VCaP (cell line): ENCODE results near the gene TUBA4A.

Source experiments
- H3K27ac ChIP-seq: fragments of 450-650 bp; 2 replicates; pipeline ENCODE4 v1.5.1; 2017
- TF ChIP-seq, protein P1 (sequence below): fragments of 450-650 bp; conservative IDR thresholded peaks from 2 replicates; pipeline ENCODE4 v1.5.1; 2017; ENCODE audit warnings: mild to moderate bottlenecking, moderate library complexity

TUBA4A gene

DNA sequence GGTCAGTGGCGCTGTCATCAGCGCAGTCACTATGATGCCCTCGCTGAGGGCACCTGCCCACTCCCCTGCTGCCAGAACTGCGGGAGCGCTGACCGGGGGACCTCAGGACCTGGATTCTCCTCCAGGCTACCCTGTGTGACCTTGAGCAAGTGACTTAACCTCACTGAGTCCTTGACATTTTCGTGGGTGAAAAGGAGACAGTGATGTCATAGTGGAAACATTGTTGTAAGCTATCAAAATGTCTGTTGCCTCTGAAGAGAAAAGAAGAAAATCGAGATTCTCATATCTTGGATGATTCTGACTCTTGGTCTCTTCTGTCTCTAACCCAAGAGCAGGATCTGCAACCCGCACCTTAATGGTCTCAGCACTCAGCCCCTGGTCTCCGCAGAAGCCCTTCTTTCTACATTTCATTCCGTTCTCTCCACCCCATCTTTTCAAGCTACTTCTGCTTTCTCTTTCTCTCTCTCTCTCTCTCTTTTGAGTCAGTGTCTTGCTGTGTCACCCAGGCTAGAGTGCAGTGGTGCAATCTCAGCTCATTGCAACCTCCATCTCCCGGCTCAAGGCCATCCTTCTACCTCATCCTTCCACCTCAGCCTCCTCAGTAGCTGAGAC lies 978 bp upstream of the TUBA4A start:
- peak overlapping the region; percentile 99 for H3K27ac ChIP-seq
- TF ChIP-seq, protein P1, sequence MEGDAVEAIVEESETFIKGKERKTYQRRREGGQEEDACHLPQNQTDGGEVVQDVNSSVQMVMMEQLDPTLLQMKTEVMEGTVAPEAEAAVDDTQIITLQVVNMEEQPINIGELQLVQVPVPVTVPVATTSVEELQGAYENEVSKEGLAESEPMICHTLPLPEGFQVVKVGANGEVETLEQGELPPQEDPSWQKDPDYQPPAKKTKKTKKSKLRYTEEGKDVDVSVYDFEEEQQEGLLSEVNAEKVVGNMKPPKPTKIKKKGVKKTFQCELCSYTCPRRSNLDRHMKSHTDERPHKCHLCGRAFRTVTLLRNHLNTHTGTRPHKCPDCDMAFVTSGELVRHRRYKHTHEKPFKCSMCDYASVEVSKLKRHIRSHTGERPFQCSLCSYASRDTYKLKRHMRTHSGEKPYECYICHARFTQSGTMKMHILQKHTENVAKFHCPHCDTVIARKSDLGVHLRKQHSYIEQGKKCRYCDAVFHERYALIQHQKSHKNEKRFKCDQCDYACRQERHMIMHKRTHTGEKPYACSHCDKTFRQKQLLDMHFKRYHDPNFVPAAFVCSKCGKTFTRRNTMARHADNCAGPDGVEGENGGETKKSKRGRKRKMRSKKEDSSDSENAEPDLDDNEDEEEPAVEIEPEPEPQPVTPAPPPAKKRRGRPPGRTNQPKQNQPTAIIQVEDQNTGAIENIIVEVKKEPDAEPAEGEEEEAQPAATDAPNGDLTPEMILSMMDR, result no peak

DNA sequence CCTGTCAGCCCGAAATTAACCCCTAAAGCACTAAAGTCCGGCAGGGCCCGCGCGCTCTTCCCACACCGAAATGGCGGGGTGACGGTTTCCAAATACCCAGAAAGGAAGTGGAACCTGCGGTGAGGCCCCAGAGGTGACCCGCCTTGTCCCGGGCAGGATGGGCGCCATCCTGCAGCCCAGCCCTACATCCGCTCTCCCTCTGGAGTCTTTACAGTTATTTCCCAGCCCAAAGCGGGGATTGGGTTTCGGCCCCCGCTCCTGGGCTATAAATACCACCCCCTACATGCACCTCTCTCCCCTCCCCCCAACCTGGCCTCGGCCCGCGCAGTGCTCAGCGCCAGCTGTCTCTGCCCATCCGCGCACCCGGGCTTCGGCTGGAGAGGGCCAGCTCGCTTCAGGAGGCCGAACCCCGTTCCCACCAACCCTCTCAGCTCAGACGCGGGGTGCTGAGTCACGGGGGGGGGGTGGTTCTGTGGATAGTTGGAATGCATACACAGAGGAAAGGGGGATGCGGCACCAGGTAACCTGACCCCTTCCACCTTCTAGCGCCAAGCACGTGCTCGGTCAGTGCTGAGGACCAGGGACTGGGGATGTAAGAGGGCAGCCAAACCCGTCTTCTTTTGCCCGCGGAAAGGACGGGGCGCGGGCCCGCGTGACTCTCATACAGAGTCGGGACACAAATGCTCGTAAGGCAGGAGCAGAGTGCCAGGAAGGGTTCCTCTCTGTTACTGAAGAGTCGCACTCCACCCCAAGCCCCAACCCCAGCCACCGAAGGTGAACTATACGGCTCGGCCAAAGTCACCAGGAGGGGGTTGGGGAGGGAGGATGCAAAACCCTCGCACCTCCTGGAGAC lies 592 bp downstream of the TUBA4A start, which contains the start of gene TUBA4B:
Gene TUBA4B, plus strand, starts transcription at position 344 of the 853 bp plus-strand sequence. Its CDS starts 165 bp downstream, at position 509.
- peak within 1 kb of the TSS; percentile 99 for H3K27ac ChIP-seq

DNA sequence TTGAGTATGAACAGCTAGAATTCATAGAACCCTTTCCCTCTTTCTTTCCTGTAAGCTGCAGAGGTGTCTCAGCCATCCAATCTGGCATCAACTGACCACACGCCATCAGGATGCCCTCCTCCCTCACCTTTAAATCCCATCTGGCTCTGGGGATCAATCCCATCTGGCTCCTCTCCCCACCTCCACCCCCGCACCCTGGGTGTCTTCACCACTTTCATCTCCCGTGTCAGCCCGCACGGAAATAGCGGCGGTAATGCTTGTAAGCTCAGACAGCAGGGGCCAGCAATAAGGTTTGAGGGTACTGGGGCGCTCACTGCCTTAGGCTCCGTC lies 1.2 kb downstream of the TUBA4A start:
- H3K27ac ChIP-seq, result peak overlapping the region; percentile 99
- TF ChIP-seq, protein P1, result no peak

More for the DNA sequence above, 592 bp downstream of the TUBA4A start, which contains the start of gene TUBA4B:
- TF ChIP-seq, protein P1, result no peak

DNA sequence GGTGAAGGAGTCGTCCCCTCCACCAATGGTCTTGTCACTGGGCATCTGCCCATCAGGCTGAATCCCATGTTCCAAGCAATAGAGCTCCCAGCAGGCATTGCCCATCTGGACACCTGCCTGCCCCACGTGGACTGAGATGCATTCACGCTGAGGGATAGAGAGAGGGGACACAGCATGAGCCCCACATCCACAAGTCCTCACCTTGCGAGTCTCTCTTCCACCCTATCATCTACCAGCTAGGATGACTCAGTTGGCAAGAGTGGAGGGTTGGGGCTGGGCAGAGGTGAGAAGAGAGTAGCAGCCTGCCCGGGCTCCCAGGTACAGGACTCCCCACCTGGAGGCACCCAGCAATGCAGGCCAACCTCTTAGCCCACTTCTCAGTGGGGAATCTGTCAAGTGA lies 1.6 kb downstream of the TUBA4A start:
- TF ChIP-seq, protein P1, result no peak
- peak overlapping the region; percentile 99 for H3K27ac ChIP-seq

DNA sequence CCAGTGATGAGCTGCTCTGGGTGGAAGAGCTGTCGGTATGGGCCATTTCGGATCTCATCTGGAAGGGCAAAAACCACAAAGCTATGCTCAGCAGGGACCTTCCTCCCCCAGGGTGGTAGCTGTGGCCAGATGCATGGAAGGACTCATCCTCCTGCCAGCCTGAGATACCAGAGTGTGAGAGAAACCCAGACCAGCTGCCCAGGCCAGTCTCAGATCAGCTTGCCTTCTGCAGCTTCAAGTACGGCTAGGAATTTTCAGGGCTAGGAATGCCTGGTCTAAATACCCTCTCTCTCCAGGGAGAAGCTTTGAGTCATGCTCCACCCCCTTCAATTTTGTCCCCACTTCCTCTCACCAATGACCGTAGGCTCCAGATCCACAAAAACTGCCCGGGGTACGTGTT lies 2.1 kb downstream of the TUBA4A start:
- TF ChIP-seq, protein P1, result no peak
- H3K27ac ChIP-seq, result peak overlapping the region; percentile 99

DNA sequence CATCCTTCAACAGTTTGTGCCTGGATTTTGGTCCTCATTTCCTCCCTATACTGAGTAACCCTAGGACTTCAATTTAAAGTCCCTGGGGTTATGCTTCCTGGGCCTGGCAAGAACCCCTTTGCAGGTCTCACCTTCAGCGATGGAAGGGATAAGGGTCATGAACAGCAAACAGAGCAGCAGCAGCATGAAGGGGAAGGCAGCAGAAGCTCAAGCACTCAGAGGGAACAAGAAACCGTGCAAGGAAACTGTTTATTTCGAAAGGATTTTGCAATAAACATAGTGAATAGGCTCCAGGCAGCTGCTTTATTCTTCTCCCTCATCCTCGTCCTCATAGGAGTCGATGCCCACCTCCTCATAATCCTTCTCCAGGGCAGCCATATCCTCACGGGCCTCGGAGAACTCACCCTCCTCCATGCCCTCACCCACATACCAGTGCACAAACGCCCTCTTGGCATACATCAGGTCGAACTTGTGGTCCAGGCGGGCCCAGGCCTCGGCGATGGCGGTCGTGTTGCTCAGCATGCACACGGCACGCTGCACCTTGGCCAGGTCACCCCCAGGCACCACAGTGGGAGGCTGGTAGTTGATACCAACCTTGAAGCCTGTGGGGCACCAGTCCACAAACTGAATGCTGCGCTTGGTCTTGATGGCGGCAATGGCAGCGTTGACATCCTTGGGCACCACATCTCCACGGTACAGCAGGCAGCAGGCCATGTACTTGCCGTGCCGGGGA lies 3.5 kb downstream of the TUBA4A start:
- peak overlapping the region; percentile 99 for H3K27ac ChIP-seq
- TF ChIP-seq, protein P1, result no peak
